ENCODE measurements around the gene SMPD1. TPM values are rescaled to one million over a fixed set of nuclear protein-coding genes. Genes with fewer than 3 reads are reported as not detected.

Gene SMPD1
- total RNA-seq, 1 donor from 2014 or later, result 25.2 TPM

DNA sequence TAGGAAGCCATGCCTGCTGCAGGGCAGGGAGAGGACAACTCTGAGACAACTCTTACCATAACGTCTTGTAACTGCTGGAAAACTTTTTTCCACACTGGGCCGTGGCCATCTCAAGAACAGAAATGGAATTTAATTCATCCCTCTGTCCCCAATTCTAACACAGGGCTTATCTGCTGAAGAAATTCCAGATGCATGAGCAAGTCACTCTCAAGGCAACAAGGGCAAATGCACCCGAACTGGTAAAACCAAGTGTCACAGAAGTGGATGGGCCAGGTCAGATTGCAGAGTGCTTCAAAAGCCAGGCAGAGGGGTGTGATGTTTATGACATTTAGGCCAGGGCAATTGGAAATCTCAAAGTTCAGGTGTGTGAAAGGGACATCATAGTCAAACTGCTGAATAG is 7.4 kb downstream of the SMPD1 start:
- H3K27ac Mint-ChIP-seq (ENCODE audit: unreplicated experiment), result no peak overlapping the region
- no peaks in the 10 kb centered on the region for H3K9me3 Mint-ChIP-seq (ENCODE audit: unreplicated experiment)
- H3K27me3 Mint-ChIP-seq (ENCODE audit: low read depth, unreplicated experiment), result no peaks in the 10 kb centered on the region
- no peak overlapping the region for H3K4me3 Mint-ChIP-seq (ENCODE audit: unreplicated experiment)
- H3K4me1 ChIP-seq (ENCODE audit: insufficient read depth, low read length), result peaks cover 7% of the 10 kb centered on the region
- H3K4me2 ChIP-seq (ENCODE audit: low read length), result peak overlapping the region; percentile 5
- peaks cover 28% of the 10 kb centered on the region for H3K36me3 Mint-ChIP-seq (ENCODE audit: low read depth, unreplicated experiment)
- no peak overlapping the region for H2AFZ ChIP-seq (ENCODE audit: low read depth, low read length)
- H3K4me1 Mint-ChIP-seq (ENCODE audit: low read depth, unreplicated experiment), result peaks cover 15% of the 10 kb centered on the region
- peaks cover 6% of the 10 kb centered on the region for H4K20me1 ChIP-seq (ENCODE audit: insufficient read depth, low read length)
- no peaks in the 10 kb centered on the region for H3K27me3 ChIP-seq (ENCODE audit: insufficient read depth, low read length)
- DNase-seq (ENCODE audit: low read depth), result peak; percentile 52
- H3K9ac ChIP-seq (ENCODE audit: low read length), result no peak overlapping the region
- H3K9me3 ChIP-seq (ENCODE audit: insufficient read depth, low read depth, low read length), result no peaks in the 10 kb centered on the region
- H3K36me3 ChIP-seq (ENCODE audit: insufficient read depth, low read length), result no peaks in the 10 kb centered on the region
- no peak overlapping the region for H3K27ac ChIP-seq (ENCODE audit: low read depth, low read length)
- H3K79me2 ChIP-seq (ENCODE audit: insufficient read depth, low read length), result no peaks in the 10 kb centered on the region
- no peak overlapping the region for H3K4me3 ChIP-seq (ENCODE audit: insufficient read depth, low read depth, low read length)
- TF ChIP-seq, protein P1, sequence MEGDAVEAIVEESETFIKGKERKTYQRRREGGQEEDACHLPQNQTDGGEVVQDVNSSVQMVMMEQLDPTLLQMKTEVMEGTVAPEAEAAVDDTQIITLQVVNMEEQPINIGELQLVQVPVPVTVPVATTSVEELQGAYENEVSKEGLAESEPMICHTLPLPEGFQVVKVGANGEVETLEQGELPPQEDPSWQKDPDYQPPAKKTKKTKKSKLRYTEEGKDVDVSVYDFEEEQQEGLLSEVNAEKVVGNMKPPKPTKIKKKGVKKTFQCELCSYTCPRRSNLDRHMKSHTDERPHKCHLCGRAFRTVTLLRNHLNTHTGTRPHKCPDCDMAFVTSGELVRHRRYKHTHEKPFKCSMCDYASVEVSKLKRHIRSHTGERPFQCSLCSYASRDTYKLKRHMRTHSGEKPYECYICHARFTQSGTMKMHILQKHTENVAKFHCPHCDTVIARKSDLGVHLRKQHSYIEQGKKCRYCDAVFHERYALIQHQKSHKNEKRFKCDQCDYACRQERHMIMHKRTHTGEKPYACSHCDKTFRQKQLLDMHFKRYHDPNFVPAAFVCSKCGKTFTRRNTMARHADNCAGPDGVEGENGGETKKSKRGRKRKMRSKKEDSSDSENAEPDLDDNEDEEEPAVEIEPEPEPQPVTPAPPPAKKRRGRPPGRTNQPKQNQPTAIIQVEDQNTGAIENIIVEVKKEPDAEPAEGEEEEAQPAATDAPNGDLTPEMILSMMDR (IDR thresholded peaks at IDR 0.05; ENCODE audit: insufficient read depth, low read depth, low read length), result no peak
- TF ChIP-seq EZH2 (IDR thresholded peaks at IDR 0.05; ENCODE audit: insufficient read depth, low read length), result no peak
- peak; percentile 80 for FAIRE-seq

DNA sequence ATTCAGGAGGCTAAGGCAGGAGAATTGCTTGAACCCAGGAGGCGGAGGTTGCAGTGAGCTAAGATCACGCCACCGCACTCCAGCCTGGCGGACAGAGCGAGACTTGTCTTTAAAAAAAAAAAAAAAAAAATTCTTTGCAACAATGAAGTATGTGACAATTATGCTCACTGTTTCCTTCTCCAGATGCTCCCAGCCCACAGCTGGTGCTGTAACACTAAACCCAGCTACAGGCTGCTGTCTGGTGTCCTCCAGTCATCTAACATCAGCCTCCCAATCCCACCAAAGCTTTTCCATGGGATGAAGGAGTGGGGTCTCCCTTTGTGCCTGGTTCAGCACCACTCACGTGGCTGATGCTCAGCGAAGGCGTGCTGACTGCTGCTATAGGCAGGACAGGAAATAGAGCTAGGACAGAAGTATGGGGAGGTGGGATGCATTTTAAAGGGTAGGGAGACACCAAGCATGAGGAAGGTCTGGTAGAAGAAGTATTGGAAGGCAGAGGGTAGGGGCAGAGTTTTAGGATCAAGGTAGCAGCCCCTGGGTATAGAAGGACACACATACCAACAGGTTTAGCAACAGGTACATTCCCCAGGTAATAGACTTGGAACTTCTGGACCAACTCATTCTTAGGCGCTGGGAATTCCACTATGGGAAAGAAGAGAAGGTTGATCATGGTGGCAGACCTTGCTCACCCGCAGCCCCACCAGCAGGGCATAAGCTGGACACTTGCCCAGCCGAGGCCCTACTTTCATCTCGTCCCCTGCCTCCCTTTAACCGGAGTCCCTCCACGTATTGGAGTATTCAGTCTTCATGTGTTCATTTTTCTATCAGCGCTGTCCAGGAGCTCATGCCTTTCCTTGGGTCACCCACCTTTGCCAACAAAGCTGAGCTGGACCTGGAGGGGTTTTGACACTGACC is 10.4 kb downstream of the SMPD1 start:
- Mint-ChIP-seq H3K4me3 (ENCODE audit: unreplicated experiment) (no peak overlapping the region), H3K27me3 (ENCODE audit: low read depth, unreplicated experiment) (peaks cover 3% of the 10 kb centered on the region), H3K27ac (ENCODE audit: unreplicated experiment) (no peak overlapping the region), H3K36me3 (ENCODE audit: low read depth, unreplicated experiment) (peaks cover 29% of the 10 kb centered on the region), H3K9me3 (ENCODE audit: unreplicated experiment) (no peaks in the 10 kb centered on the region), H3K4me1 (ENCODE audit: low read depth, unreplicated experiment) (peaks cover 22% of the 10 kb centered on the region)
- FAIRE-seq (no peak), DNase-seq (ENCODE audit: low read depth) (no peak)
- no peak overlapping the region for H3K4me2 ChIP-seq (ENCODE audit: low read length)
- H3K9me3 ChIP-seq (ENCODE audit: insufficient read depth, low read depth, low read length), result no peaks in the 10 kb centered on the region
- peaks cover 18% of the 10 kb centered on the region for H3K4me1 ChIP-seq (ENCODE audit: insufficient read depth, low read length)
- no peaks in the 10 kb centered on the region for H3K79me2 ChIP-seq (ENCODE audit: insufficient read depth, low read length)
- H3K27me3 ChIP-seq (ENCODE audit: insufficient read depth, low read length), result no peaks in the 10 kb centered on the region
- H3K36me3 ChIP-seq (ENCODE audit: insufficient read depth, low read length), result no peaks in the 10 kb centered on the region
- H2AFZ ChIP-seq (ENCODE audit: low read depth, low read length), result no peak overlapping the region
- H3K27ac ChIP-seq (ENCODE audit: low read depth, low read length), result no peak overlapping the region
- H3K9ac ChIP-seq (ENCODE audit: low read length), result no peak overlapping the region
- H4K20me1 ChIP-seq (ENCODE audit: insufficient read depth, low read length), result peaks cover 15% of the 10 kb centered on the region
- TF ChIP-seq, protein P1 (IDR thresholded peaks at IDR 0.05; ENCODE audit: insufficient read depth, low read depth, low read length), result no peak
- no peak for TF ChIP-seq EZH2 (IDR thresholded peaks at IDR 0.05; ENCODE audit: insufficient read depth, low read length)
- no peak overlapping the region for H3K4me3 ChIP-seq (ENCODE audit: insufficient read depth, low read depth, low read length)

DNA sequence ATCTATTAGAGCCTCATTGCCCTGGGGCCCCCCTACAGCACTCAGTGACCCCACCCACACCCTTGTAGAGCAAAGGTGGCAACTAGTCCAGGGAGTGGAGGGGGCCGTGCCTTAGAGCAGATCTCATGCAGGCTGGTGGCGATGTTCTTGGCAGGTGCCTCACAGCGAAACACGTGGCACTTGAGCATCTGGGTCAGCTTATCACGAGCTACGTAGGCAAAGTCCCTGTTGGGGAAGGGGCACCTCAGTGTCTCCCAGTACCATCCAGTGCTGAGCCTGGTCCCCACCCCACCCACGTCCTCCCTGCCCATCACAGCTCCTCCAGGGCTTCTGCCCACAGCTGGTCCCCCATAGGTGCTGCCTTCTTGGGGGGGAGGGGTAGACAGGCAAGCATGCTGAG is 11.2 kb downstream of the SMPD1 start:
- H3K4me3 Mint-ChIP-seq (ENCODE audit: unreplicated experiment), result no peak overlapping the region
- peaks cover 3% of the 10 kb centered on the region for H3K27me3 Mint-ChIP-seq (ENCODE audit: low read depth, unreplicated experiment)
- no peak overlapping the region for H3K27ac ChIP-seq (ENCODE audit: low read depth, low read length)
- no peaks in the 10 kb centered on the region for H3K79me2 ChIP-seq (ENCODE audit: insufficient read depth, low read length)
- H3K27ac Mint-ChIP-seq (ENCODE audit: unreplicated experiment), result no peak overlapping the region
- H4K20me1 ChIP-seq (ENCODE audit: insufficient read depth, low read length), result peaks cover 23% of the 10 kb centered on the region
- no peaks in the 10 kb centered on the region for H3K27me3 ChIP-seq (ENCODE audit: insufficient read depth, low read length)
- H3K4me1 Mint-ChIP-seq (ENCODE audit: low read depth, unreplicated experiment), result peaks cover 22% of the 10 kb centered on the region
- no peak for FAIRE-seq
- no peaks in the 10 kb centered on the region for H3K9me3 ChIP-seq (ENCODE audit: insufficient read depth, low read depth, low read length)
- no peaks in the 10 kb centered on the region for H3K36me3 ChIP-seq (ENCODE audit: insufficient read depth, low read length)
- H3K4me3 ChIP-seq (ENCODE audit: insufficient read depth, low read depth, low read length), result no peak overlapping the region
- H2AFZ ChIP-seq (ENCODE audit: low read depth, low read length), result no peak overlapping the region
- DNase-seq (ENCODE audit: low read depth), result no peak
- H3K4me1 ChIP-seq (ENCODE audit: insufficient read depth, low read length), result peaks cover 18% of the 10 kb centered on the region
- TF ChIP-seq, protein P1 (IDR thresholded peaks at IDR 0.05; ENCODE audit: insufficient read depth, low read depth, low read length), result no peak
- no peak for TF ChIP-seq EZH2 (IDR thresholded peaks at IDR 0.05; ENCODE audit: insufficient read depth, low read length)
- no peak overlapping the region for H3K4me2 ChIP-seq (ENCODE audit: low read length)
- H3K36me3 Mint-ChIP-seq (ENCODE audit: low read depth, unreplicated experiment), result peaks cover 26% of the 10 kb centered on the region
- no peak overlapping the region for H3K9ac ChIP-seq (ENCODE audit: low read length)
- no peaks in the 10 kb centered on the region for H3K9me3 Mint-ChIP-seq (ENCODE audit: unreplicated experiment)
